Vagina (tissue), 2 donors: ENCODE data around the gene DAPK3.

Experiments used
- POLR2A ChIP-seq, 2 donors: fragments of 450-650 bp; IDR thresholded peaks; one replicate each; pipeline ENCODE4 v1.6.1; 2017; ENCODE audit warnings: antibody characterized with exemption in 2 of 2, mild to moderate bottlenecking in 2 of 2, moderate library complexity in 2 of 2
- POLR2AphosphoS5 ChIP-seq, 2 donors: sonication (generic); formaldehyde crosslinking; IDR thresholded peaks; one replicate each; pipeline ENCODE4 v1.9.0; 2017; ENCODE audit warnings: antibody characterized with exemption in 2 of 2, mild to moderate bottlenecking in 2 of 2, low read depth in 1 of 2; ENCODE audit not compliant: insufficient read depth in 1 of 2
- TF ChIP-seq, protein P1 (sequence below), 3 experiments: fragments of 450-650 bp in 2 of 3; fragments of 200-600 bp in 1 of 3; sonication (generic) in 1 of 3; IDR thresholded peaks; one replicate each; pipeline ENCODE4 v1.5.1; 2017 to 2019; ENCODE audit warnings: antibody characterized with exemption in 3 of 3, mild to moderate bottlenecking in 2 of 3, moderate library complexity in 2 of 3

DNA sequence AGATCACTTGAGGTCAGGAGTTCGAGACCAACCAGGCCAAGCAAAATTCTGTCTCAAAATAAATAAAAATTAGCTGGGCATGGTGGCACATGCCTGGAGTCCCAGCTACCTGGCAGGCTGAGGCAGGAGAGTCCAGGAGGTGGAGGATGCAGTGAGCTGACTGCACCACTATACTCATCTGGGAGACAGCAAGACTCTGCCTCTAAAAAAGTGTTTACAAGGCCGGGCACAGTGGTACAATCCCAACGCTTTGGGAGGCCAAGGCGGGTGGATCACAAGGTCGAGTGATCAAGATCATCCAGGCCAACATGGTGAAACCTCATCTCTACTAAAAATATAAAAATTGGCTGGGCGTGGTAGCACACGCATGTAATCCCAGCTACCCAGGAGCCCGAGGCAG lies 4.2 kb upstream of the DAPK3 start:
- TF ChIP-seq, protein P1, sequence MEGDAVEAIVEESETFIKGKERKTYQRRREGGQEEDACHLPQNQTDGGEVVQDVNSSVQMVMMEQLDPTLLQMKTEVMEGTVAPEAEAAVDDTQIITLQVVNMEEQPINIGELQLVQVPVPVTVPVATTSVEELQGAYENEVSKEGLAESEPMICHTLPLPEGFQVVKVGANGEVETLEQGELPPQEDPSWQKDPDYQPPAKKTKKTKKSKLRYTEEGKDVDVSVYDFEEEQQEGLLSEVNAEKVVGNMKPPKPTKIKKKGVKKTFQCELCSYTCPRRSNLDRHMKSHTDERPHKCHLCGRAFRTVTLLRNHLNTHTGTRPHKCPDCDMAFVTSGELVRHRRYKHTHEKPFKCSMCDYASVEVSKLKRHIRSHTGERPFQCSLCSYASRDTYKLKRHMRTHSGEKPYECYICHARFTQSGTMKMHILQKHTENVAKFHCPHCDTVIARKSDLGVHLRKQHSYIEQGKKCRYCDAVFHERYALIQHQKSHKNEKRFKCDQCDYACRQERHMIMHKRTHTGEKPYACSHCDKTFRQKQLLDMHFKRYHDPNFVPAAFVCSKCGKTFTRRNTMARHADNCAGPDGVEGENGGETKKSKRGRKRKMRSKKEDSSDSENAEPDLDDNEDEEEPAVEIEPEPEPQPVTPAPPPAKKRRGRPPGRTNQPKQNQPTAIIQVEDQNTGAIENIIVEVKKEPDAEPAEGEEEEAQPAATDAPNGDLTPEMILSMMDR (IDR thresholded peaks at IDR 0.05): no peak
- TF ChIP-seq POLR2A (IDR thresholded peaks at IDR 0.05) (no peak), POLR2AphosphoS5 (IDR thresholded peaks at IDR 0.05; ENCODE audit: insufficient read depth in 1 of 2, low read depth in 1 of 2) (no peak)
